B cell (primary cell): ENCODE results near the gene ANOS1. TPM values are rescaled to one million over a fixed set of nuclear protein-coding genes. Genes with fewer than 3 reads are reported as not detected.

Experiments
- ATAC-seq: fragments of 200-7000 bp; cut with Tn5 transposase; one replicate; pipeline ENCODE4 v1.10.0; 2021; ENCODE audit warnings: low read depth, mild to moderate bottlenecking, moderate number of reproducible peaks, moderate library complexity
- CTCF ChIA-PET: fragments of 350-600 bp; sonication (Branson Sonifier 250); formaldehyde crosslinking; loops from one replicate; lab custom pipeline; 2021; ENCODE audit warnings: antibody characterized with exemption, inconsistent platforms; lab: Charles Lee
- POLR2A ChIA-PET: fragments of 350-600 bp; sonication (Branson Sonifier 250); formaldehyde crosslinking; loops from one replicate; lab custom pipeline; 2021; ENCODE audit warnings: antibody characterized with exemption; lab: Charles Lee
- DNase-seq: peaks from one replicate; pipeline ENCODE4 v3.0.0; 2013
- H2AFZ ChIP-seq: 2 replicates; pipeline ENCODE4 v1.6.1; 2012; ENCODE audit warnings: mild to moderate bottlenecking, low read depth, low read length; ENCODE audit not compliant: insufficient read depth, poor library complexity, severe bottlenecking
- H3K27ac ChIP-seq, 2 donors: 1 replicate in 1 of 2; 2 replicates in 1 of 2; pipeline ENCODE4 v1.5.1; 2012 to 2013; ENCODE audit warnings: low read length in 2 of 2, mild to moderate bottlenecking in 2 of 2, moderate library complexity in 1 of 2
- H3K27me3 ChIP-seq, 4 experiments: fragments of 200-600 bp in 1 of 4; sonication (generic) in 1 of 4; replicated peaks in 1 of 4; 1 replicate in 2 of 4; 2 replicates in 2 of 4; pipeline versions ENCODE4 v1.6.1 to v1.7.0; 2013 to 2016; ENCODE audit warnings: low read length in 3 of 4, mild to moderate bottlenecking in 2 of 4, mixed read lengths in 1 of 4, moderate library complexity in 1 of 4; ENCODE audit not compliant: insufficient read depth in 4 of 4, control insufficient read depth in 3 of 4; ENCODE audit errors: control extremely low read depth in 1 of 4
- H3K36me3 ChIP-seq, 2 experiments: replicated peaks in 1 of 2; 1 replicate in 1 of 2; 2 replicates in 1 of 2; pipeline versions ENCODE4 v1.6.1 to v1.7.1; 2013; ENCODE audit warnings: low read length in 1 of 2; ENCODE audit not compliant: insufficient read depth in 2 of 2, control insufficient read depth in 1 of 2; ENCODE audit errors: control extremely low read depth in 1 of 2, extremely low read depth in 1 of 2
- H3K4me1 ChIP-seq, 2 donors: fragments of 200-600 bp in 1 of 2; sonication (generic) in 1 of 2; 1 replicate in 1 of 2; 2 replicates in 1 of 2; pipeline versions ENCODE4 v1.5.1 to v1.6.1; 2013 to 2017; ENCODE audit warnings: low read length in 2 of 2; ENCODE audit not compliant: control insufficient read depth in 2 of 2, insufficient read depth in 2 of 2
- H3K4me2 ChIP-seq: replicated peaks from 2 replicates; pipeline ENCODE3; 2012; ENCODE audit warnings: mild to moderate bottlenecking, low read depth, low read length; ENCODE audit not compliant: poor library complexity, severe bottlenecking
- H3K4me3 ChIP-seq, 5 experiments: fragments of 200-600 bp in 1 of 5; sonication (generic) in 1 of 5; 1 replicate in 3 of 5; 2 replicates in 2 of 5; pipeline versions ENCODE4 v1.5.1 to v1.7.0; 2011 to 2016; ENCODE audit warnings: low read length in 4 of 5, mild to moderate bottlenecking in 4 of 5, low read depth in 2 of 5, control low read depth in 1 of 5, moderate library complexity in 1 of 5; ENCODE audit not compliant: insufficient read depth in 1 of 5; ENCODE audit errors: control extremely low read depth in 1 of 5, extremely low read depth in 1 of 5
- H3K79me2 ChIP-seq: fragments of 200-600 bp; sonication (generic); one replicate; pipeline ENCODE4 v1.6.0; 2016; ENCODE audit warnings: low read length; ENCODE audit not compliant: control insufficient read depth, insufficient read depth
- H3K9ac ChIP-seq: fragments of 200-600 bp; sonication (generic); 2 replicates; pipeline ENCODE4 v1.6.1; 2017; ENCODE audit warnings: mild to moderate bottlenecking, low read length, moderate library complexity
- H3K9me3 ChIP-seq, 3 donors: one replicate each; pipeline versions ENCODE4 v1.6.1 to v1.7.1; 2013; ENCODE audit warnings: low read length in 2 of 3; ENCODE audit not compliant: control insufficient read depth in 2 of 3, insufficient read depth in 1 of 3; ENCODE audit errors: control extremely low read depth in 1 of 3
- H4K20me1 ChIP-seq: 2 replicates; pipeline ENCODE4 v1.6.0; 2012; ENCODE audit warnings: mild to moderate bottlenecking, low read length; ENCODE audit not compliant: insufficient read depth, control insufficient read depth, poor library complexity, severe bottlenecking
- H3K27ac Mint-ChIP-seq: one replicate; pipeline ENCODE4 v1.8.0; 2021; ENCODE audit warnings: mixed read lengths
- H3K27me3 Mint-ChIP-seq: one replicate; pipeline ENCODE4 v1.8.0; 2021; ENCODE audit warnings: mixed read lengths
- H3K4me1 Mint-ChIP-seq: one replicate; pipeline ENCODE4 v1.8.0; 2021; ENCODE audit warnings: mixed read lengths
- H3K4me3 Mint-ChIP-seq: one replicate; pipeline ENCODE4 v1.8.0; 2021; ENCODE audit warnings: mixed read lengths
- H3K9me3 Mint-ChIP-seq: one replicate; pipeline ENCODE4 v1.8.0; 2022; ENCODE audit warnings: mixed read lengths; ENCODE audit not compliant: insufficient read depth
- CTCF ChIP-seq: fragments of 200-600 bp; IDR thresholded peaks from one replicate; pipeline ENCODE4 v1.8.0; 2022; ENCODE audit warnings: antibody characterized with exemption, mild to moderate bottlenecking
- EZH2 ChIP-seq: IDR thresholded peaks from 2 replicates; pipeline ENCODE4 v1.6.1; 2012; ENCODE audit warnings: borderline replicate concordance, low read depth, mild to moderate bottlenecking, moderate library complexity, low read length; ENCODE audit not compliant: insufficient read depth, poor library complexity, severe bottlenecking
- whole genome bisulfite sequencing: methylation state at CpG from one replicate; pipeline ENCODE4 v1.1.5; 2013; ENCODE audit warnings: missing lambda C conversion rate; ENCODE audit not compliant: insufficient coverage; 5-methylcytosine and 5-hydroxymethylcytosine counted together
- intact Hi-C: fragments of 100-400 bp; cut with micrococcal nuclease; formaldehyde crosslinking; loops from one replicate; pipeline ENCODE4 v1.10.0; 2022
- polyA plus RNA-seq: library from polyadenylated mRNA; depleted of rRNA; stranded (reverse); fragments of >200 nt; gene quantifications from 2 replicates; pipeline ENCODE4 v1.2.3, GENCODE V29; 2012
- total RNA-seq, 2 donors: library from RNA; stranded (reverse); fragments of 120-200 nt in 1 of 2; gene quantifications; 1 replicate in 1 of 2; 2 replicates in 1 of 2; pipeline versions ENCODE4 v1.2.3 to v1.2.4, GENCODE V29; 2013 to 2022

The ANOS1 gene
- total and polyA plus RNA-seq, 2 donors (not counting 1 experiment from before 2014, with no cell fraction given), result 0.10 TPM; not detected in 1

GRCh38 chrX:8520791-8521190 lies 211.1 kb downstream of the ANOS1 start:
- no peaks in the 10 kb centered on the region for H3K4me1 ChIP-seq
- DNase-seq (no peak), ATAC-seq (no peak)
- H3K9ac ChIP-seq, result no peak overlapping the region
- ChIA-PET CTCF (no interaction called here), POLR2A (no interaction called here)
- H3K27me3 ChIP-seq, result no peaks in the 10 kb centered on the region
- no peaks in the 10 kb centered on the region for H3K27me3 Mint-ChIP-seq
- H3K9me3 Mint-ChIP-seq, result no peaks in the 10 kb centered on the region
- intact Hi-C loops, result no loop called here
- no peaks in the 10 kb centered on the region for H3K9me3 ChIP-seq
- no peaks in the 10 kb centered on the region for H3K36me3 ChIP-seq
- H3K4me1 Mint-ChIP-seq, result no peaks in the 10 kb centered on the region
- WGBS, result no CpG with 5 or more reads among the region's 2 CpGs
- H3K4me3 ChIP-seq, result no peak overlapping the region
- H3K79me2 ChIP-seq, result no peaks in the 10 kb centered on the region
- H3K27ac Mint-ChIP-seq, result no peak overlapping the region
- H2AFZ ChIP-seq, result no peak overlapping the region
- H3K4me3 Mint-ChIP-seq, result no peak overlapping the region
- no peaks in the 10 kb centered on the region for H4K20me1 ChIP-seq
- H3K27ac ChIP-seq, result no peak overlapping the region
- no peak for TF ChIP-seq EZH2
- no peak overlapping the region for H3K4me2 ChIP-seq

DNA sequence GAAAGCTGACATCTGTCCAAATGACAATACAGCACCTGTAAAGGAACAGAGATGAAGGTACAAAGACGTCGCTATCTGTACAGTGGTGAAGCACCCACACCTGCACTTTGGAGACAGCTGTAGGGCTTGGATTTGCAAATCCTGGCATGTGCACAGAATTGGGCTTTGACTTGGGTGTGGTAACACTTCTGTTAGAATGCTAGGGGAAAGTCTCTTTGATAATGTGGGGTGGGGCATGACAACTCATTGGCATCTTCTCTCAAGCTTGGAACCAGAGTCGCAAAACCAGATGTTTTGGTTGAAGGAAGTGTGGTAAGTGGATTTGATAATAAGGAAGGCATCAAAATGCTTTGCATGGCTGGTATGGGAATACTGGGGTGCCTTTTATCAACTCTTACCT lies 211.8 kb downstream of the ANOS1 start:
- Histone ChIP-seq H2AFZ (no peak overlapping the region), H3K27ac (no peak overlapping the region), H3K4me1 (no peaks in the 10 kb centered on the region), H3K4me2 (no peak overlapping the region), H3K27me3 (no peaks in the 10 kb centered on the region), H3K36me3 (no peaks in the 10 kb centered on the region), H3K4me3 (no peak overlapping the region), H3K9ac (no peak overlapping the region), H3K79me2 (no peaks in the 10 kb centered on the region), H3K9me3 (no peaks in the 10 kb centered on the region), H4K20me1 (no peaks in the 10 kb centered on the region)
- Mint-ChIP-seq H3K27ac (no peak overlapping the region), H3K4me1 (no peaks in the 10 kb centered on the region), H3K27me3 (no peaks in the 10 kb centered on the region), H3K4me3 (no peak overlapping the region), H3K9me3 (no peaks in the 10 kb centered on the region)
- CTCF ChIA-PET, result no interaction called here
- no CpG with 5 or more reads among the region's 3 CpGs for WGBS
- no peak for DNase-seq
- TF ChIP-seq EZH2, result no peak
- no peak for TF ChIP-seq CTCF
- POLR2A ChIA-PET, result no interaction called here
- ATAC-seq, result no peak
- intact Hi-C loops, result no loop called here
